HepG2 (cell line): ENCODE data around the gene CHKA. TPM values are rescaled to one million over a fixed set of nuclear protein-coding genes. Genes with fewer than 3 reads are reported as not detected.

Source experiments
- ATAC-seq: fragments of 200-7000 bp; cut with Tn5 transposase; 3 replicates; pipeline ENCODE4 v1.9.1; 2020; ENCODE audit warnings: mild to moderate bottlenecking, moderate library complexity
- BruUV-seq: library from RNA; stranded (reverse); fragments of 400-500 nt; replicated peaks from 2 replicates; lab custom pipeline; 2021; lab: Mats Ljungman, UMichigan
- CTCF ChIA-PET: fragments of 300-600 bp; formaldehyde crosslinking; extraction: SDS; loops from one replicate; lab custom pipeline; 2021; ENCODE audit warnings: low total read pairs, inconsistent platforms, low intra/inter-chr PET ratio; lab: Yijun Ruan, JAX
- POLR2A ChIA-PET: fragments of 350-600 bp; sonication (Branson Sonifier 250); formaldehyde crosslinking; loops from one replicate; lab custom pipeline; 2020; ENCODE audit warnings: antibody characterized with exemption, inconsistent platforms; lab: Yijun Ruan, JAX
- DNase-seq: peaks from one replicate; pipeline ENCODE4 v3.0.0-alpha.2; 2015; ENCODE audit warnings: low spot score
- FAIRE-seq: peaks from 3 replicates; lab custom pipeline; 2011; peaks lifted over from hg19 to GRCh38; lab: Jason Lieb, UNC
- H2AFZ ChIP-seq: one replicate; pipeline ENCODE4 v1.6.1; 2011; ENCODE audit warnings: low read length, inconsistent platforms
- H3K27ac ChIP-seq: fragments of 300-600 bp; 3 replicates; pipeline ENCODE4 v1.8.0; 2011; ENCODE audit warnings: mixed run types, mild to moderate bottlenecking, mixed read lengths, low read length, inconsistent platforms; ENCODE audit not compliant: insufficient read depth; ENCODE audit errors: extremely low read length
- H3K27me3 ChIP-seq, 2 experiments: fragments of 200-600 bp in 1 of 2; 2 replicates in 1 of 2; 3 replicates in 1 of 2; pipeline versions ENCODE4 v1.6.0 to v1.8.0; 2011; ENCODE audit warnings: low read length in 2 of 2, mild to moderate bottlenecking in 2 of 2, moderate library complexity in 2 of 2, inconsistent platforms in 1 of 2; ENCODE audit not compliant: insufficient read depth in 2 of 2, control insufficient read depth in 1 of 2
- H3K36me3 ChIP-seq, 2 experiments: fragments of 200-600 bp in 1 of 2; replicated peaks in 1 of 2; 2 replicates in 1 of 2; 3 replicates in 1 of 2; pipeline versions ENCODE4 v1.5.1 to v1.8.0; 2011; ENCODE audit warnings: low read length in 2 of 2, inconsistent platforms in 1 of 2; ENCODE audit not compliant: insufficient read depth in 2 of 2, control insufficient read depth in 1 of 2
- H3K4me1 ChIP-seq: 2 replicates; pipeline ENCODE4 v1.5.1; 2012; ENCODE audit warnings: low read length, inconsistent platforms; ENCODE audit not compliant: insufficient read depth
- H3K4me2 ChIP-seq: 2 replicates; pipeline ENCODE4 v1.6.0; 2011; ENCODE audit warnings: low read depth, low read length, inconsistent platforms
- H3K4me3 ChIP-seq, 3 experiments: fragments of 200-600 bp in 1 of 3; sonication (generic), shearing (Covaris generic) in 1 of 3; replicated peaks in 1 of 3; 2 replicates each; pipeline ENCODE4 v1.5.1; 2011 to 2016; ENCODE audit warnings: low read length in 3 of 3, inconsistent platforms in 2 of 3, low read depth in 2 of 3, mild to moderate bottlenecking in 2 of 3, control low read depth in 1 of 3, mixed read lengths in 1 of 3; ENCODE audit not compliant: insufficient read depth in 1 of 3
- H3K79me2 ChIP-seq: one replicate; pipeline ENCODE4 v1.6.1; 2011; ENCODE audit warnings: low read length, inconsistent platforms; ENCODE audit not compliant: insufficient read depth
- H3K9ac ChIP-seq: 2 replicates; pipeline ENCODE4 v1.6.0; 2011; ENCODE audit warnings: mild to moderate bottlenecking, low read depth, low read length, inconsistent platforms; ENCODE audit not compliant: insufficient read depth
- H3K9me3 ChIP-seq: 2 replicates; pipeline ENCODE4 v1.5.1; 2012; ENCODE audit warnings: mild to moderate bottlenecking, low read length
- H4K20me1 ChIP-seq: 2 replicates; pipeline ENCODE4 v1.6.0; 2011; ENCODE audit warnings: inconsistent platforms, mild to moderate bottlenecking, low read length, moderate library complexity; ENCODE audit not compliant: insufficient read depth
- JDP2 ChIP-seq: sonication (generic); formaldehyde crosslinking; IDR thresholded peaks from 2 replicates; pipeline ENCODE4 v1.8.1; 2022; ENCODE audit warnings: missing genetic modification reagents, borderline replicate concordance
- POGZ ChIP-seq: sonication (generic); formaldehyde crosslinking; IDR thresholded peaks from 2 replicates; pipeline ENCODE4 v1.4.0; 2020; ENCODE audit warnings: mild to moderate bottlenecking, missing genetic modification reagents
- ZNF160 ChIP-seq: sonication (generic); formaldehyde crosslinking; IDR thresholded peaks from 2 replicates; pipeline ENCODE4 v1.8.0; 2022; ENCODE audit warnings: mild to moderate bottlenecking, inconsistent platforms, missing genetic modification reagents
- ZNF354B ChIP-seq: sonication (generic); formaldehyde crosslinking; IDR thresholded peaks from 2 replicates; pipeline ENCODE4 v1.8.0; 2022; ENCODE audit warnings: mild to moderate bottlenecking, missing genetic modification reagents
- ZNF562 ChIP-seq: sonication (generic); formaldehyde crosslinking; IDR thresholded peaks from 2 replicates; pipeline ENCODE4 v1.8.0; 2022; ENCODE audit warnings: missing genetic modification reagents, borderline replicate concordance
- in situ Hi-C: cut with HindIII; loops from 2 replicates; pipeline ENCODE4 v1.10.0; 2017; ENCODE audit warnings: low pct_unique_long_range_greater_than_20kb; ENCODE audit not compliant: extremely low pct_ligation_motif_present
- intact Hi-C: fragments of 100-400 bp; cut with micrococcal nuclease; formaldehyde crosslinking; loops from one replicate; pipeline ENCODE4 v1.10.0; 2022; ENCODE audit not compliant: unreplicated experiment
- polyA plus RNA-seq, 8 experiments: library from polyadenylated mRNA; depleted of rRNA in 3 of 8; stranded (reverse) in 7 of 8; unstranded in 1 of 8; fragments of >200 nt; fragmentation: Illumina TruSeq in 4 of 8; extraction: Trizol in 4 of 8; gene quantifications; 2 replicates each; pipeline versions ENCODE4 v1.2.1 to v1.2.3, GENCODE V29; 2011 to 2016; ENCODE audit warnings: low read depth in 4 of 8, missing spikeins in 1 of 8, mixed read lengths in 1 of 8; ENCODE audit not compliant: insufficient read depth in 1 of 8
- total RNA-seq, 5 experiments: library from RNA; depleted of rRNA; stranded (reverse); fragments of >200 nt; fragmentation: Illumina TruSeq; extraction: Trizol; gene quantifications; 2 replicates each; pipeline ENCODE4 v1.2.3, GENCODE V29; 2016; ENCODE audit warnings: low read depth in 1 of 5
- TF ChIP-seq, protein P1 (sequence below): sonication (generic); formaldehyde crosslinking; IDR thresholded peaks from 2 replicates; pipeline ENCODE4 v1.4.0; 2020; ENCODE audit warnings: missing genetic modification reagents
- TF ChIP-seq, protein P2 (sequence below): sonication (generic); formaldehyde crosslinking; IDR thresholded peaks from 2 replicates; pipeline ENCODE4 v1.5.0; 2020; ENCODE audit warnings: mild to moderate bottlenecking, missing genetic modification reagents

Gene CHKA
- total and polyA plus RNA-seq, 2 of the 13 experiments (the other 11 are each of a cell fraction or from before 2014, with no cell fraction given) = 71.6 to 92.7 TPM

DNA sequence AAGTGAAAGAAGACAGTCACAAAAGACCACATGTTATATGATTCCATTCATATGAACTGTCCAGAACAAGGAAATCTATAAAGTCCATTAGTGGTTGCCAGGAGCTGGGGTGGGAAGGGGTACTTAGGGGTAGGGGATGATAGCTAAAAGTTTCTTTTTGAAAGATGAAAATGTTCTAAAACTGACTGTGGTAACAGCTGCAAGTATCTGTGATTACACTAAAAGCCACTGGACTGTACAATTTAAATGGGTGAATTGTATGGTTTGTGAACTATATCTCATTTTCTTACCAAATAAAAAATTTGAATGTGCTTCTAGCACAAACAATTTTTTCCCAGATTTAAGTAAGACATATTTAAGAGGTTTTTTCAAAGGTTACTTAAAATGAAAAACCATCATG lies 22.1 kb downstream of the CHKA start:
- in situ Hi-C loops (no loop called here), intact Hi-C loops (loop anchor here (1.0 kb wide), 1 partner anchor 22 kb away; the partner anchor contains the start of gene CHKA)
- Histone ChIP-seq H3K9ac (peak overlapping the region; percentile 74), H3K4me2 (peak overlapping the region; percentile 72), H3K4me3 (peak overlapping the region; percentile 12 to 50 (median 22); a peak in 3 of 6 replicates), H3K9me3 (no peaks in the 10 kb centered on the region), H2AFZ (no peak overlapping the region), H3K79me2 (peaks cover 86% of the 10 kb centered on the region), H3K27ac (peak overlapping the region; percentile 94), H3K4me1 (peaks cover 79% of the 10 kb centered on the region), H3K27me3 (no peaks in the 10 kb centered on the region), H3K36me3 (peaks cover 6 to 27% of the 10 kb centered on the region in 2 experiments), H4K20me1 (peaks cover 7% of the 10 kb centered on the region)
- POLR2A ChIA-PET = interaction anchor here (0.9 to 2.9 kb wide), 17 partner anchors 10 to 199 kb away, joined by 3 to 21 read pairs (median 6); partner anchors contain the start of genes ALDH3B1, C11orf24, CHKA and TCIRG1
- CTCF ChIA-PET = no interaction called here
- no TSS peak for BruUV-seq
- FAIRE-seq = no peak
- ATAC-seq = peak; percentile 24
- DNase-seq = no peak
- TF ChIP-seq ZNF562 (no peak), POGZ (no peak), JDP2 (CRISPR knock-in tag) (no peak), ZNF354B (CRISPR knock-in tag) (no peak), ZNF160 (CRISPR knock-in tag) (no peak)
- TF ChIP-seq, protein P1, sequence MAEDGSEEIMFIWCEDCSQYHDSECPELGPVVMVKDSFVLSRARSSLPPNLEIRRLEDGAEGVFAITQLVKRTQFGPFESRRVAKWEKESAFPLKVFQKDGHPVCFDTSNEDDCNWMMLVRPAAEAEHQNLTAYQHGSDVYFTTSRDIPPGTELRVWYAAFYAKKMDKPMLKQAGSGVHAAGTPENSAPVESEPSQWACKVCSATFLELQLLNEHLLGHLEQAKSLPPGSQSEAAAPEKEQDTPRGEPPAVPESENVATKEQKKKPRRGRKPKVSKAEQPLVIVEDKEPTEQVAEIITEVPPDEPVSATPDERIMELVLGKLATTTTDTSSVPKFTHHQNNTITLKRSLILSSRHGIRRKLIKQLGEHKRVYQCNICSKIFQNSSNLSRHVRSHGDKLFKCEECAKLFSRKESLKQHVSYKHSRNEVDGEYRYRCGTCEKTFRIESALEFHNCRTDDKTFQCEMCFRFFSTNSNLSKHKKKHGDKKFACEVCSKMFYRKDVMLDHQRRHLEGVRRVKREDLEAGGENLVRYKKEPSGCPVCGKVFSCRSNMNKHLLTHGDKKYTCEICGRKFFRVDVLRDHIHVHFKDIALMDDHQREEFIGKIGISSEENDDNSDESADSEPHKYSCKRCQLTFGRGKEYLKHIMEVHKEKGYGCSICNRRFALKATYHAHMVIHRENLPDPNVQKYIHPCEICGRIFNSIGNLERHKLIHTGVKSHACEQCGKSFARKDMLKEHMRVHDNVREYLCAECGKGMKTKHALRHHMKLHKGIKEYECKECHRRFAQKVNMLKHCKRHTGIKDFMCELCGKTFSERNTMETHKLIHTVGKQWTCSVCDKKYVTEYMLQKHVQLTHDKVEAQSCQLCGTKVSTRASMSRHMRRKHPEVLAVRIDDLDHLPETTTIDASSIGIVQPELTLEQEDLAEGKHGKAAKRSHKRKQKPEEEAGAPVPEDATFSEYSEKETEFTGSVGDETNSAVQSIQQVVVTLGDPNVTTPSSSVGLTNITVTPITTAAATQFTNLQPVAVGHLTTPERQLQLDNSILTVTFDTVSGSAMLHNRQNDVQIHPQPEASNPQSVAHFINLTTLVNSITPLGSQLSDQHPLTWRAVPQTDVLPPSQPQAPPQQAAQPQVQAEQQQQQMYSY (CRISPR knock-in tag) = no peak
- TF ChIP-seq, protein P2, sequence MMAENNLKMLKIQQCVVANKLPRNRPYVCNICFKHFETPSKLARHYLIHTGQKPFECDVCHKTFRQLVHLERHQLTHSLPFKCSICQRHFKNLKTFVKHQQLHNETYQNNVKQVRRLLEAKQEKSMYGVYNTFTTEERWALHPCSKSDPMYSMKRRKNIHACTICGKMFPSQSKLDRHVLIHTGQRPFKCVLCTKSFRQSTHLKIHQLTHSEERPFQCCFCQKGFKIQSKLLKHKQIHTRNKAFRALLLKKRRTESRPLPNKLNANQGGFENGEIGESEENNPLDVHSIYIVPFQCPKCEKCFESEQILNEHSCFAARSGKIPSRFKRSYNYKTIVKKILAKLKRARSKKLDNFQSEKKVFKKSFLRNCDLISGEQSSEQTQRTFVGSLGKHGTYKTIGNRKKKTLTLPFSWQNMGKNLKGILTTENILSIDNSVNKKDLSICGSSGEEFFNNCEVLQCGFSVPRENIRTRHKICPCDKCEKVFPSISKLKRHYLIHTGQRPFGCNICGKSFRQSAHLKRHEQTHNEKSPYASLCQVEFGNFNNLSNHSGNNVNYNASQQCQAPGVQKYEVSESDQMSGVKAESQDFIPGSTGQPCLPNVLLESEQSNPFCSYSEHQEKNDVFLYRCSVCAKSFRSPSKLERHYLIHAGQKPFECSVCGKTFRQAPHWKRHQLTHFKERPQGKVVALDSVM (CRISPR knock-in tag) = no peak
